Uterus (tissue), 4 donors: Measurements from ENCODE around the gene DYNLL1. TPM values are rescaled to one million over a fixed set of nuclear protein-coding genes. Genes with fewer than 3 reads are reported as not detected.

ENCODE experiments used
- DNase-seq, 2 donors: peaks; one replicate each; pipeline ENCODE4 v3.0.0-alpha.2; 2019 to 2020
- H3K27ac ChIP-seq, 2 donors: fragments of 200-600 bp; sonication (generic); 1 replicate in 1 of 2; 2 replicates in 1 of 2; pipeline ENCODE4 v1.5.1; 2016 to 2018
- H3K27me3 ChIP-seq, 2 donors: fragments of 200-600 bp; sonication (generic); one replicate each; pipeline ENCODE4 v1.5.1; 2018 to 2019; ENCODE audit warnings: control low read depth in 1 of 2
- H3K36me3 ChIP-seq, 2 donors: fragments of 200-600 bp; sonication (generic); one replicate each; pipeline ENCODE4 v1.5.1; 2019; ENCODE audit warnings: control low read depth in 1 of 2
- H3K4me1 ChIP-seq, 2 donors: fragments of 200-600 bp; sonication (generic); one replicate each; pipeline ENCODE4 v1.5.1; 2018 to 2019; ENCODE audit warnings: control low read depth in 1 of 2
- H3K4me3 ChIP-seq, 2 donors: fragments of 200-600 bp; sonication (generic); 1 replicate in 1 of 2; 2 replicates in 1 of 2; pipeline ENCODE4 v1.5.1; 2018 to 2019; ENCODE audit warnings: mild to moderate bottlenecking in 1 of 2
- H3K9me3 ChIP-seq, 2 donors: fragments of 200-600 bp; sonication (generic); one replicate each; pipeline ENCODE4 v1.5.1; 2019; ENCODE audit warnings: control low read depth in 1 of 2
- CTCF ChIP-seq, 4 experiments: fragments of 200-600 bp in 2 of 4; fragments of 450-650 bp in 2 of 4; sonication (generic) in 2 of 4; IDR thresholded peaks; one replicate each; pipeline ENCODE4 v1.5.1; 2016 to 2019; ENCODE audit warnings: antibody characterized with exemption in 4 of 4, mild to moderate bottlenecking in 2 of 4, moderate library complexity in 1 of 4
- POLR2A ChIP-seq, 2 donors: fragments of 450-650 bp; IDR thresholded peaks; one replicate each; pipeline ENCODE4 v1.6.1; 2016; ENCODE audit warnings: antibody characterized with exemption in 2 of 2, mild to moderate bottlenecking in 1 of 2, moderate library complexity in 1 of 2
- intact Hi-C: fragments of 100-400 bp; cut with DNase I; formaldehyde crosslinking; loops from one replicate; pipeline ENCODE4 v1.15.1; 2023; ENCODE audit warnings: low total_unique reads
- total RNA-seq, 4 donors: library from RNA; depleted of rRNA in 3 of 4; stranded (reverse); fragments of >200 nt in 3 of 4; gene quantifications; one replicate each; pipeline versions ENCODE4 v1.1.0 to v1.2.4, GENCODE V29; 2014 to 2023
- donor health status: DM: yes; HTN: yes; CAD: no.

Gene DYNLL1
- total RNA-seq, 4 donors from 2014 or later = 239 to 457 (median 291) TPM

GRCh38 chr12:120474616-120474960, 21.3 kb upstream of the DYNLL1 start:
- no peaks in the 10 kb centered on the region for H3K36me3 ChIP-seq
- no peak overlapping the region for H3K4me3 ChIP-seq
- H3K9me3 ChIP-seq = no peaks in the 10 kb centered on the region
- intact Hi-C loops = no loop called here
- no peak for TF ChIP-seq CTCF (IDR thresholded peaks at IDR 0.05)
- no peak for TF ChIP-seq POLR2A (IDR thresholded peaks at IDR 0.05)
- peak; percentile 35 to 53 for DNase-seq
- peak overlapping the region; percentile 4 to 25 for H3K27ac ChIP-seq
- H3K4me1 ChIP-seq = peaks cover 0 to 10% of the 10 kb centered on the region in 2 donors
- H3K27me3 ChIP-seq = no peaks in the 10 kb centered on the region

GRCh38 chr12:120475643-120476042, 20.3 kb upstream of the DYNLL1 start:
- Histone ChIP-seq H3K36me3 (no peaks in the 10 kb centered on the region), H3K27me3 (no peaks in the 10 kb centered on the region), H3K9me3 (no peaks in the 10 kb centered on the region), H3K27ac (peak overlapping the region in 1 of 2 donors; percentile 25), H3K4me3 (no peak overlapping the region), H3K4me1 (peaks cover 0 to 5% of the 10 kb centered on the region in 2 donors)
- intact Hi-C loops = no loop called here
- DNase-seq = no peak
- TF ChIP-seq CTCF (IDR thresholded peaks at IDR 0.05) = no peak

- no peaks in the 10 kb centered on the region for H3K9me3 ChIP-seq
- no peak overlapping the region for H3K27ac ChIP-seq
- TF ChIP-seq CTCF (IDR thresholded peaks at IDR 0.05) = no peak
- no peak for TF ChIP-seq POLR2A (IDR thresholded peaks at IDR 0.05)
- H3K4me1 ChIP-seq = no peaks in the 10 kb centered on the region
- H3K27me3 ChIP-seq = no peaks in the 10 kb centered on the region
- H3K36me3 ChIP-seq = no peaks in the 10 kb centered on the region
- no peak overlapping the region for H3K4me3 ChIP-seq
- no peak for DNase-seq
- intact Hi-C loops = no loop called here
These were observed 16.5 kb upstream of the DYNLL1 start for GRCh38 chr12:120479458-120479857.

- intact Hi-C loops = no loop called here
- no peaks in the 10 kb centered on the region for H3K9me3 ChIP-seq
- DNase-seq = no peak
These were observed 15.7 kb upstream of the DYNLL1 start for GRCh38 chr12:120480211-120480610.

More at GRCh38 chr12:120480211-120480610, 15.7 kb upstream of the DYNLL1 start:
- no peak overlapping the region for H3K4me3 ChIP-seq
- H3K27ac ChIP-seq = no peak overlapping the region
- TF ChIP-seq CTCF (IDR thresholded peaks at IDR 0.05) = no peak
- TF ChIP-seq POLR2A (IDR thresholded peaks at IDR 0.05) = no peak
- H3K27me3 ChIP-seq = no peaks in the 10 kb centered on the region
- H3K36me3 ChIP-seq = no peaks in the 10 kb centered on the region
- no peaks in the 10 kb centered on the region for H3K4me1 ChIP-seq
